Prostate gland (tissue), 2 donors: Measurements from ENCODE around the gene RAPGEF4.

Experiments
- CTCF ChIP-seq, 4 experiments: fragments of 200-600 bp in 2 of 4; fragments of 450-650 bp in 2 of 4; sonication (generic) in 2 of 4; IDR thresholded peaks; 1 replicate in 3 of 4; 2 replicates in 1 of 4; pipeline ENCODE4 v1.5.1; 2016 to 2019; ENCODE audit warnings: antibody characterized with exemption in 4 of 4, mild to moderate bottlenecking in 2 of 4, moderate library complexity in 2 of 4
- POLR2A ChIP-seq: fragments of 450-650 bp; IDR thresholded peaks from one replicate; pipeline ENCODE4 v1.6.1; 2016; ENCODE audit warnings: antibody characterized with exemption, mild to moderate bottlenecking
- POLR2AphosphoS5 ChIP-seq: sonication (generic); formaldehyde crosslinking; IDR thresholded peaks from one replicate; pipeline ENCODE4 v1.6.1; 2017; ENCODE audit warnings: antibody characterized with exemption

DNA sequence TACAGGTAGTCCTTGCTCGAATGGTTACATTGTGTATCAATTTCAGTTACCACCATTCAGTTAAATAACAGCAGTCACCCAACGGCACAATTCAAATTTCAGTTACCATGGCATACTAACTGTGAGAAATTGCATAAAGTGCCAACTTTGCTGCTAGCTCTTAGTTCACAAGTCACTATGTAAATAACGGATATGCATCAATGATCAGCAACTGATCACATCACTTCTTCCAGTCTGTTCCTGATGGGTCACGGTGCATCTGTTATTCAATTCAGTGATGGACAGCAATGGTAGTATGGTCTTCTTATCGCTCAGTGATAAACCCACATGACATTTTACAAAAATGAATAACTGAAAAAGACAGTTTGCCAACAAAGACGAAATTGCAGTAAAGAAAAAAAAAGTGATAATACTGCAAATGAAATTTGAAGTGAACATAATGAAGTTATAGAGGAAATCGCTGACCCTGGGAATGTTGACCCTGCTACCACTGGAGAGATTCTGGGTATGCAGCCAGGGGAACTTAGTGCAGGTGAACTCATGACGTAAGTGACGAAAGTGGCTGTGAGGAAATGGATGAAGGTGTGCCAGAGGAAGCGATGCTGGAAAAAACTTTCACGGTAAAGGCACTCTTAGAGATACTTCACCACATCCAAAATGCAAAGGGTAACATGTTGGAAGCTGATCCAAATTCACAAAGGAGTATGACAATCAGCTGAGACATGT lies 25.9 kb upstream of the RAPGEF4 start:
- TF ChIP-seq POLR2A = no peak
- TF ChIP-seq CTCF (IDR thresholded peaks at IDR 0.05) = no peak
- TF ChIP-seq POLR2AphosphoS5 = no peak
